GM10266 (cell line): ENCODE data around the gene PPP1R7.

ENCODE experiments used
- DNase-seq: peaks from one replicate; pipeline ENCODE4 v3.0.0; 2012; ENCODE audit errors: extremely low spot score
- CTCF ChIP-seq: IDR thresholded peaks from 2 replicates; pipeline ENCODE4 v1.5.1; 2012; ENCODE audit warnings: mild to moderate bottlenecking, low read depth; ENCODE audit not compliant: control insufficient read depth, insufficient read depth; ENCODE audit errors: missing control alignments

Gene PPP1R7

GRCh38 chr2:241225983-241226382 is 75.7 kb downstream of the PPP1R7 start:
- no peak for DNase-seq
- TF ChIP-seq CTCF: no peak

GRCh38 chr2:241226723-241227572 is 76.7 kb downstream of the PPP1R7 start:
- no peak for DNase-seq
- TF ChIP-seq CTCF: no peak

- DNase-seq: no peak
- no peak for TF ChIP-seq CTCF
Observed at GRCh38 chr2:241227594-241227993, 77.3 kb downstream of the PPP1R7 start.

GRCh38 chr2:241228081-241228859 is 78.0 kb downstream of the PPP1R7 start:
- no peak for DNase-seq
- TF ChIP-seq CTCF: no peak

GRCh38 chr2:241228860-241229516 is 78.7 kb downstream of the PPP1R7 start:
- DNase-seq: no peak
- no peak for TF ChIP-seq CTCF

GRCh38 chr2:241229563-241230401 is 79.5 kb downstream of the PPP1R7 start:
- DNase-seq: no peak
- no peak for TF ChIP-seq CTCF
